Limb (tissue), 2 donors: ENCODE results near the gene HSPB7.
A peak's percentile ranks its signal among the peaks of the same experiment; 100 is the strongest.
"Not testable (repeated sequence)": the region's sequence is repeated elsewhere in the genome, so short reads cannot be mapped to it uniquely, and the experiment has no call there.

Experiments used
- DNase-seq, 2 donors: peaks; one replicate each; pipeline ENCODE4 v3.0.0-alpha.2; 2016; ENCODE audit errors: extremely low spot score in 2 of 2

Gene HSPB7

GRCh38 chr1:16051039-16051438 lies 33.2 kb upstream of the HSPB7 start:
- no peak for DNase-seq

GRCh38 chr1:16050328-16050727 lies 32.5 kb upstream of the HSPB7 start:
- no peak for DNase-seq

GRCh38 chr1:16048573-16049189 lies 30.8 kb upstream of the HSPB7 start:
- peak in 1 of 2 donors; percentile 79 for DNase-seq

- DNase-seq = no peak
Measured at GRCh38 chr1:16047791-16048475, 30.1 kb upstream of the HSPB7 start.

- no peak for DNase-seq
Measured at GRCh38 chr1:16046842-16047241, 29.0 kb upstream of the HSPB7 start.

GRCh38 chr1:16043950-16044349 lies 26.1 kb upstream of the HSPB7 start:
- DNase-seq = no peak

GRCh38 chr1:16043521-16043920 lies 25.7 kb upstream of the HSPB7 start, which contains the start of gene CLCNKB:
Gene CLCNKB (plus strand): TSS chr1:16043782. CDS start chr1:16044493, 711 bp downstream.
- no peak for DNase-seq

- not testable (repeated sequence) for DNase-seq
Measured at GRCh38 chr1:16042654-16043053, 24.8 kb upstream of the HSPB7 start.

- DNase-seq = no peak
Measured at GRCh38 chr1:16042096-16042495, 24.3 kb upstream of the HSPB7 start.

- no peak for DNase-seq
Measured at GRCh38 chr1:16041200-16041599, 23.4 kb upstream of the HSPB7 start.

- not testable (repeated sequence) for DNase-seq
Measured at GRCh38 chr1:16039871-16040270, 22.0 kb upstream of the HSPB7 start.

GRCh38 chr1:16038620-16038912 lies 20.7 kb upstream of the HSPB7 start:
- no peak for DNase-seq

- not testable (repeated sequence) for DNase-seq
Measured at GRCh38 chr1:16036461-16036860, 18.6 kb upstream of the HSPB7 start.

GRCh38 chr1:16033103-16033632 lies 15.3 kb upstream of the HSPB7 start:
- DNase-seq = not testable (repeated sequence)

GRCh38 chr1:16032388-16033102 lies 14.7 kb upstream of the HSPB7 start:
- peak; percentile 61 to 85 for DNase-seq

GRCh38 chr1:16031551-16031950 lies 13.7 kb upstream of the HSPB7 start:
- DNase-seq = no peak

- no peak for DNase-seq
Measured at GRCh38 chr1:16029288-16029687, 11.4 kb upstream of the HSPB7 start.

GRCh38 chr1:16029003-16029268 lies 11.1 kb upstream of the HSPB7 start:
- DNase-seq = not testable (repeated sequence)

GRCh38 chr1:16028237-16029002 lies 10.6 kb upstream of the HSPB7 start:
- no peak for DNase-seq

GRCh38 chr1:16026723-16027484 lies 9.1 kb upstream of the HSPB7 start:
- peak in 1 of 2 donors; percentile 79 for DNase-seq

GRCh38 chr1:16026302-16026701 lies 8.5 kb upstream of the HSPB7 start:
- not testable (repeated sequence) for DNase-seq
